Nephron progenitor cell (in vitro differentiated cells): ENCODE results near the gene PTTG1IP2.

Source experiments
- DNase-seq: peaks from one replicate; pipeline ENCODE4 v3.0.0; 2021
- H3K27ac Mint-ChIP-seq: 2 replicates; pipeline ENCODE4 v1.8.0; 2021; ENCODE audit warnings: mild to moderate bottlenecking, moderate library complexity, mixed read lengths
- H3K27me3 Mint-ChIP-seq: 2 replicates; pipeline ENCODE4 v1.8.0; 2021; ENCODE audit warnings: mild to moderate bottlenecking, low read depth, mixed read lengths; ENCODE audit not compliant: poor library complexity
- H3K36me3 Mint-ChIP-seq: 2 replicates; pipeline ENCODE4 v1.8.0; 2021; ENCODE audit warnings: low read depth, mixed read lengths
- H3K4me1 Mint-ChIP-seq: 2 replicates; pipeline ENCODE4 v1.8.0; 2021; ENCODE audit warnings: mixed read lengths
- H3K4me3 Mint-ChIP-seq: 2 replicates; pipeline ENCODE4 v1.8.0; 2021; ENCODE audit warnings: mild to moderate bottlenecking, moderate library complexity, mixed read lengths
- H3K9me3 Mint-ChIP-seq: 2 replicates; pipeline ENCODE4 v1.8.0; 2021; ENCODE audit warnings: mild to moderate bottlenecking, moderate library complexity, mixed read lengths
- CTCF ChIP-seq: fragments of 200-600 bp; sonication (generic); IDR thresholded peaks from 2 replicates; pipeline ENCODE4 v1.5.0; 2021; ENCODE audit warnings: antibody characterized with exemption

The PTTG1IP2 gene

GRCh38 chr7:90433221-90433620 lies 36.2 kb upstream of the PTTG1IP2 start:
- Mint-ChIP-seq H3K36me3 (peaks cover 9% of the 10 kb centered on the region), H3K9me3 (peaks cover 47% of the 10 kb centered on the region), H3K4me3 (no peak overlapping the region), H3K27ac (no peak overlapping the region), H3K27me3 (peaks cover 5% of the 10 kb centered on the region), H3K4me1 (peaks cover 8% of the 10 kb centered on the region)
- no peak for TF ChIP-seq CTCF
- DNase-seq, result no peak

DNA sequence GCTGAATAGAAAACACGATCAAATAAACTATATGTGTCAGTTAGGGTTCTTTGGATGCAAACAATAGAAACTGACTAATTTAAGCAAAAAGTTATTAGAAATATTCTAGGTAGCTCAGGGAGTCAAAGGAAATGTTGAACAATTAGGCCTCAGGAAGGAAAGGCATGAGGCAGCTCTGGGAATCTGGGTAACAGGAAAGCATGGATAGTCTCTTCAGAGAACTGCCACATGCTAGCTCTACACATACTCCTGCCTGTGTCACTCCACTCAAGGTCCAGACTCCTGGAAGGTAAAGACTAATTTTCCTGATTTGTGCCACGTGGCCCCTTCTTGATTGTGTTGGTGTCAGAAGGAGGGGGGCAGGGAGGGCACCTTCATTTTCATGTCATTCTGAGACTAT lies 23.8 kb upstream of the PTTG1IP2 start:
- Mint-ChIP-seq H3K27ac (no peak overlapping the region), H3K4me1 (peaks cover 6% of the 10 kb centered on the region), H3K36me3 (no peaks in the 10 kb centered on the region), H3K9me3 (no peaks in the 10 kb centered on the region), H3K27me3 (no peaks in the 10 kb centered on the region), H3K4me3 (no peak overlapping the region)
- no peak for TF ChIP-seq CTCF
- no peak for DNase-seq

GRCh38 chr7:90446137-90446899 lies 23.1 kb upstream of the PTTG1IP2 start:
- Mint-ChIP-seq H3K9me3 (no peaks in the 10 kb centered on the region), H3K36me3 (no peaks in the 10 kb centered on the region), H3K4me3 (no peak overlapping the region), H3K27me3 (no peaks in the 10 kb centered on the region), H3K4me1 (peaks cover 6% of the 10 kb centered on the region), H3K27ac (no peak overlapping the region)
- no peak for TF ChIP-seq CTCF
- DNase-seq, result no peak

- Mint-ChIP-seq H3K36me3 (no peaks in the 10 kb centered on the region), H3K4me1 (peaks cover 8% of the 10 kb centered on the region), H3K4me3 (no peak overlapping the region), H3K27me3 (no peaks in the 10 kb centered on the region), H3K9me3 (no peaks in the 10 kb centered on the region), H3K27ac (no peak overlapping the region)
- no peak for TF ChIP-seq CTCF
- DNase-seq, result no peak
Observed at GRCh38 chr7:90453259-90453891, 16.1 kb upstream of the PTTG1IP2 start.

GRCh38 chr7:90453931-90454330 lies 15.5 kb upstream of the PTTG1IP2 start:
- Mint-ChIP-seq H3K36me3 (no peaks in the 10 kb centered on the region), H3K27me3 (no peaks in the 10 kb centered on the region), H3K4me1 (peaks cover 8% of the 10 kb centered on the region), H3K27ac (no peak overlapping the region), H3K4me3 (no peak overlapping the region), H3K9me3 (no peaks in the 10 kb centered on the region)
- no peak for TF ChIP-seq CTCF
- DNase-seq, result no peak
